Fibroblast of lung (primary cell): ENCODE results near the gene JAK1. TPM values are rescaled to one million over a fixed set of nuclear protein-coding genes. Genes with fewer than 3 reads are reported as not detected.
A peak's percentile ranks its signal among the peaks of the same experiment; 100 is the strongest.

ENCODE experiments used
- DNase-seq, 2 donors: peaks; one replicate each; pipeline versions ENCODE4 v3.0.0 to v3.0.0-alpha.2; 2010; ENCODE audit warnings: low read depth in 2 of 2
- H2AFZ ChIP-seq: 2 replicates; pipeline ENCODE4 v1.5.1; 2012; ENCODE audit warnings: low read length, control low read depth, inconsistent platforms
- H3K27ac ChIP-seq: 2 replicates; pipeline ENCODE4 v1.5.1; 2011; ENCODE audit warnings: low read length, control low read depth; ENCODE audit not compliant: insufficient read depth
- H3K27me3 ChIP-seq: 2 replicates; pipeline ENCODE4 v1.5.1; 2011; ENCODE audit warnings: mild to moderate bottlenecking, low read length; ENCODE audit not compliant: control insufficient read depth, insufficient read depth
- H3K36me3 ChIP-seq: 2 replicates; pipeline ENCODE4 v1.5.1; 2011; ENCODE audit warnings: low read length; ENCODE audit not compliant: control insufficient read depth, insufficient read depth
- H3K4me1 ChIP-seq: 2 replicates; pipeline ENCODE4 v1.5.1; 2011; ENCODE audit warnings: low read length; ENCODE audit not compliant: control insufficient read depth, insufficient read depth; ENCODE audit errors: extremely low read depth
- H3K4me2 ChIP-seq: 2 replicates; pipeline ENCODE4 v1.5.1; 2011; ENCODE audit warnings: low read length, control low read depth; ENCODE audit not compliant: insufficient read depth; ENCODE audit errors: extremely low read depth
- H3K4me3 ChIP-seq, 4 experiments: fragments of 200-600 bp in 1 of 4; sonication (generic) in 1 of 4; replicated peaks in 1 of 4; 2 replicates each; pipeline ENCODE4 v1.5.1; 2011 to 2016; ENCODE audit warnings: low read length in 4 of 4, low read depth in 3 of 4, mild to moderate bottlenecking in 3 of 4, control low read depth in 2 of 4, inconsistent platforms in 1 of 4, mixed read lengths in 1 of 4; ENCODE audit not compliant: insufficient read depth in 1 of 4; ENCODE audit errors: control extremely low read depth in 1 of 4
- H3K79me2 ChIP-seq: 2 replicates; pipeline ENCODE4 v1.5.1; 2012; ENCODE audit warnings: mild to moderate bottlenecking, low read length, inconsistent platforms; ENCODE audit not compliant: control insufficient read depth, insufficient read depth
- H3K9ac ChIP-seq: 2 replicates; pipeline ENCODE4 v1.5.1; 2011; ENCODE audit warnings: mild to moderate bottlenecking, low read length, control low read depth; ENCODE audit not compliant: insufficient read depth
- H3K9me3 ChIP-seq: 2 replicates; pipeline ENCODE4 v1.5.1; 2012; ENCODE audit warnings: low read depth, low read length; ENCODE audit not compliant: control insufficient read depth, insufficient read depth
- H4K20me1 ChIP-seq: 2 replicates; pipeline ENCODE4 v1.5.1; 2011; ENCODE audit warnings: low read length; ENCODE audit not compliant: control insufficient read depth, insufficient read depth; ENCODE audit errors: extremely low read depth
- CTCF ChIP-seq, 2 donors: IDR thresholded peaks in 1 of 2; conservative IDR thresholded peaks in 1 of 2; 1 replicate in 1 of 2; 2 replicates in 1 of 2; pipeline ENCODE4 v1.5.1; 2011 to 2012; ENCODE audit warnings: low read length in 2 of 2, control low read depth in 1 of 2, inconsistent platforms in 1 of 2, low read depth in 1 of 2, mild to moderate bottlenecking in 1 of 2
- EZH2 ChIP-seq: IDR thresholded peaks from 2 replicates; pipeline ENCODE4 v1.5.1; 2012; ENCODE audit warnings: low read length, control low read depth, mild to moderate bottlenecking; ENCODE audit errors: missing control alignments
- polyA plus RNA-seq, 2 donors: library from polyadenylated mRNA; depleted of rRNA in 1 of 2; stranded (reverse) in 1 of 2; unstranded in 1 of 2; fragments of >200 nt; gene quantifications; 2 replicates each; pipeline ENCODE4 v1.2.1, GENCODE V29; 2011 to 2012; ENCODE audit warnings: missing spikeins in 1 of 2
- total RNA-seq: library from RNA; depleted of rRNA; stranded (reverse); fragments of >200 nt; gene quantifications from 2 replicates; pipeline ENCODE4 v1.2.1, GENCODE V29; 2014

The JAK1 gene
- total and polyA plus RNA-seq, 2 donors (not counting 1 experiment from before 2014, with no cell fraction given) = 144 to 152 TPM

- no peaks in the 10 kb centered on the region for H3K79me2 ChIP-seq
- DNase-seq = peak in 1 of 2 donors; percentile 60
These were observed 85.1 kb downstream of the JAK1 start for GRCh38 chr1:64881281-64881680.

GRCh38 chr1:64880449-64880848 lies 85.9 kb downstream of the JAK1 start:
- H3K36me3 ChIP-seq = no peaks in the 10 kb centered on the region
- no peaks in the 10 kb centered on the region for H3K79me2 ChIP-seq
- no peak for DNase-seq
- no peak for TF ChIP-seq CTCF (conservative IDR thresholded peaks at IDR 0.05 in 1 of 2, IDR thresholded peaks at IDR 0.05 in 1 of 2; ENCODE audit: low read depth in 1 of 2, low read length in 2 of 2)
- no peak for TF ChIP-seq EZH2
- H3K4me3 ChIP-seq = no peak overlapping the region
- no peak overlapping the region for H3K4me2 ChIP-seq
- peaks cover 4% of the 10 kb centered on the region for H3K4me1 ChIP-seq
- no peak overlapping the region for H2AFZ ChIP-seq
- no peak overlapping the region for H3K9ac ChIP-seq
- peaks cover 2% of the 10 kb centered on the region for H4K20me1 ChIP-seq
- H3K9me3 ChIP-seq = no peaks in the 10 kb centered on the region
- H3K27ac ChIP-seq = no peak overlapping the region
- H3K27me3 ChIP-seq = no peaks in the 10 kb centered on the region

More at GRCh38 chr1:64881281-64881680, 85.1 kb downstream of the JAK1 start:
- H3K9ac ChIP-seq = no peak overlapping the region
- no peak overlapping the region for H3K27ac ChIP-seq
- TF ChIP-seq CTCF (conservative IDR thresholded peaks at IDR 0.05 in 1 of 2, IDR thresholded peaks at IDR 0.05 in 1 of 2; ENCODE audit: low read depth in 1 of 2, low read length in 2 of 2) (no peak), EZH2 (no peak)
- H3K27me3 ChIP-seq = no peaks in the 10 kb centered on the region
- peaks cover 2% of the 10 kb centered on the region for H4K20me1 ChIP-seq
- no peaks in the 10 kb centered on the region for H3K9me3 ChIP-seq
- peaks cover 4% of the 10 kb centered on the region for H3K4me1 ChIP-seq
- no peak overlapping the region for H2AFZ ChIP-seq
- no peaks in the 10 kb centered on the region for H3K36me3 ChIP-seq
- no peak overlapping the region for H3K4me2 ChIP-seq
- no peak overlapping the region for H3K4me3 ChIP-seq

- Histone ChIP-seq H3K4me3 (no peak overlapping the region), H3K79me2 (no peaks in the 10 kb centered on the region), H3K4me2 (no peak overlapping the region), H3K36me3 (peaks cover 5% of the 10 kb centered on the region), H3K4me1 (peaks cover 4% of the 10 kb centered on the region), H3K9me3 (no peaks in the 10 kb centered on the region), H3K27me3 (no peaks in the 10 kb centered on the region), H3K27ac (no peak overlapping the region), H3K9ac (no peak overlapping the region), H2AFZ (no peak overlapping the region), H4K20me1 (peaks cover 2% of the 10 kb centered on the region)
- TF ChIP-seq EZH2 (no peak), CTCF (conservative IDR thresholded peaks at IDR 0.05 in 1 of 2, IDR thresholded peaks at IDR 0.05 in 1 of 2; ENCODE audit: low read depth in 1 of 2, low read length in 2 of 2) (no peak)
- peak in 1 of 2 donors; percentile 55 for DNase-seq
These were observed 87.3 kb downstream of the JAK1 start for GRCh38 chr1:64878931-64879611.
